GM19043 (cell line): Measurements from ENCODE around the gene STAMBPL1.

Experiments used
- ATAC-seq: cut with Tn5 transposase; IDR thresholded peaks from one replicate; pipeline ENCODE4 v1.9.1; 2021; ENCODE audit warnings: low read depth; ENCODE audit not compliant: unreplicated experiment

The STAMBPL1 gene

DNA sequence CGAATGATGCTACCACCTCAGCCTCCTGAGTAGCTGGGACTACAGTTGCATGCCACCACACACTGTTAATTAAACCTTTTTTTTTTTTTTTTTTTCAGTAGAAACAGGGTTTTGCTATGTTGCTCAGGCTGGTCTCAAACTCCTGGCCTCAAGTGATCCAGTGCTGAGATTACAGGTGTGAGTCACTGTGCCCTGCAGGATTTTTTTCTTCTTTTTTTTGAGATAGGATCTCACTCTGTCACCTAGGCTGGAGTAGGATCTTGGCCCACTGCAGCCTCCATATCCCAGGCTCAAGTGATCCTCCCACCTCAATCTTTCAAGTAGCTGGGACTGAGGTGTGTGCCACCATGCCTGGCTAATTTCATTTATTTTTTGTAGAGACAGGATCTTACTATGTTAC is 66.2 kb downstream of the STAMBPL1 start:
- no peak for ATAC-seq

DNA sequence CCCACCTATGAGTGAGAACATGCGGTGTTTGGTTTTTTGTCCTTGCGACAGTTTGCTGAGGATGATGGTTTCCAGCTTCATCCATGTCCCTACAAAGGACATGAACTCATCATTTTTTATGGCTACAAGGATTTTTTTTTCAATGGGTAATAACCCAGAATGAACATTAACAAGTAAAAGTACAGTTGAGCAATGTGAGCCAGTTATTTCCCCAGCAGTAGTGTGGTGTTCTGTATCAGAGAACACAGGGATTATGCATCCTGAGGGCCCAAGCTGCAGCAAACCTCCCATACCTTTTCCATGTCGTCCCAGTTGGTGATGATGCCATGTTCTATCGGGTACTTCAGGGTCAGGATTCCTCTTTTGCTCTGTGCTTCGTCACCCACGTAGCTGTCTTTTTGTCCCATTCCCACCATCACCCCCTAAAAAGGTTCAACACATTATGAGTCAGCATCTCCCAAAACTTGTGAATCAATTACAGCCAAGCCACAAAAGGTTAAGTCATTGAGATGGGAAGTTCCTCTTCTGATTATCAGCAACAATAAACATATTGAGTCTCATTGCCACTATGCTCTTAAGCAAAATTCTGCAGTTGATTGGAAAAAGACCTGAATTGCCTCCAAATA is 67.0 kb downstream of the STAMBPL1 start:
- ATAC-seq = no peak

DNA sequence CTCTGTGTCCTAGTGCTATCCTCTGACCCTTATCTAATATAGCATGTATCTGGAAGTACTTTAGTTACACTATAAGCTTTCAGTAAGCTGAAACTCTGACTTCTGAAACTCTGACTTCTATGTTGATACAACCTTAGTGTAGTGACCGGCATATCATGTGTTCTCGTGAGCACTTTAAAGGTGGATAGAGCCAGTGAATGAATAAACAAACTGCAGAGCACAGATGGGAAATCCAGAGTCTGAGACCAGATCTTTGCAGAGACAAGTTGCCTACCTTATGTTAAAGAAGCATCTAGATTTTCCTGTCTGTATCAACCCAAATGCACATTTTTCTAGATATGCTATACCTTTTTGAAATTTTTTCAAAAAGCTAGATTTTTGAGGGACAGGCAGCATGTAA is 69.0 kb downstream of the STAMBPL1 start:
- no peak for ATAC-seq

DNA sequence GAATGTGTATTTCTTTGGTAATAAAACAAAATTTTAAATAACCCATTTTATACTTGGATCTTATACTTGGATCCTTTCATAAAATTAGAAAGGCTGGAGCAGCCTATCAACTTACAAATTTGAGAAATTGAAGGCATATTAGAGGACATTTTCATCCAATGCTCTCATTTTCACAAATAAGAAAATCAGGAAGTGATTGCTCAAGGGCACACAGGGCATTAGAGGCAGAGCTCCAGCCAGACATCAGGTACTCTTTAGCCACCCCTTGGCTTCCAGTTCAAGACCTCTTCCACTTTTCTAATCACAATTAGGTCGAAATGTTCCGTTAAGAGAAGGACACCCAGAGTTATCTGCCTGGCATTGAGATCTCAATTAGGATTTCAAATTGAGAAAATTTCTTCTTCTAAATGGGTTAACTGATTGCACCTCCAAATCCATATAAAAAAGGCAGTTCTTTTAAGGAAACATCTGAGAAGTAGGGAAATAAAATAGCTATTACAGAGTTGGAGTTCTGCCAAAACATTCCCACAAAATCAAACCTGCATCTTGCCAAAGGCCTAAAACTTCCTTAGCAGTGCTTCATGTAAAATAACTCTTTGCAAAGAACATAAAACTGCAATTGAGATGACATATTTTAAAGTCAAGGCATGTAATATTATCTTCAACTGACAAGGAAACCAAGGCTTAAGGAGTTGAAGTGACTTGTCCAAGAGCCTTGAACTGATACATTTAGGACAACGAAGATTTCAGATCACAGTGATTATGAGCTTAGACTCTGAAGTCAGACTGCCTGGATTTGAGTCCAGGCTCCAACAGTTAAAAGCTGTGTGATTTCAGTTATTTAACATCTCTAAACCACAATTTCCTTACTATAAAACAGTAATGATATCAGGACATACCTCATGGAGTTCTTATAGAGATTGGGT is 70.1 kb downstream of the STAMBPL1 start:
- ATAC-seq = no peak

- ATAC-seq = no peak
These were observed 72.6 kb downstream of the STAMBPL1 start, which contains the start of gene ACTA2 for GRCh38 chr10:88952647-88953111. TSS of gene ACTA2 (minus strand) at chr10:88952773. CDS start at chr10:88948930, 3,843 bp downstream.

DNA sequence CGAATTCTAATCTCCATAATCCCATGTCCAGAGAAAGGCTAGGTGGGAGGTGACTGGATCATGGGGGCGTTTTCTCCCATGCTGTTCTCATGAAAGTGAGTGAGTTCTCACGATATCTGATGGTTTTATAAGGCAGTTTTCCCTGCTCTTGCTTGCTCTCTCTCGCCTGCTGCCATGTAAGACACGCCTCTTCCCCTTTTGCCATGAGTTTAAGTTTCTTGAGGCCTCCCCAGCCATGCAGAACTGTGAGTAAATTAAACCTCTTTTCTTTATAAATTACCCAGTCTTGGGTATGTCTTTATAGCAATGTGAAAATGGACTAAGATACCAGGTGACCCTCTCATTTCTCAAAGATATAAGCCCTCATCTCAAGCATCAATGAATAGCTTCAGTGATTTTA is 73.6 kb downstream of the STAMBPL1 start:
- no peak for ATAC-seq

GRCh38 chr10:88954458-88955083 is 74.5 kb downstream of the STAMBPL1 start:
- no peak for ATAC-seq

- no peak for ATAC-seq
These were observed 77.3 kb downstream of the STAMBPL1 start for GRCh38 chr10:88957381-88957780.

GRCh38 chr10:88958721-88959120 is 78.7 kb downstream of the STAMBPL1 start:
- ATAC-seq = no peak

DNA sequence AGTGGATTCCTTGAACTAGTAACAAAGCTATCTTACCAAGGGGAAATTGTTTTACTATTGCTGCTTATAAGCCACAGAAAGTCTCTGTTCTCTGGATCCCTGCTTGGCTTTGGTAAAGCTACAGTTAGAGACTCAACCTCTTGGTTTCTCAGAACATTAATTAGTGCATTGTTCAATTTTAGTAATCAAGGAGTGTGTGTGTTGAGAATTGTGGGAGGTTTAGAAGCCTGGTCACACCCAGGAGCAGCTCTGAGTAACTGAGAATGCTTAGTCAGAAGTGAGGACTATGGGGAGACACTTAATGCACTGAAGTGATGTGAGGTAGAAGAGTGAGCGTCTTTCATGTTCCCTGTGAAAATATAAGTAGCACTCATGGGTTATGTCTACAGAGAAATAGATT is 80.8 kb downstream of the STAMBPL1 start:
- no peak for ATAC-seq

GRCh38 chr10:88961266-88961665 is 81.2 kb downstream of the STAMBPL1 start:
- no peak for ATAC-seq

DNA sequence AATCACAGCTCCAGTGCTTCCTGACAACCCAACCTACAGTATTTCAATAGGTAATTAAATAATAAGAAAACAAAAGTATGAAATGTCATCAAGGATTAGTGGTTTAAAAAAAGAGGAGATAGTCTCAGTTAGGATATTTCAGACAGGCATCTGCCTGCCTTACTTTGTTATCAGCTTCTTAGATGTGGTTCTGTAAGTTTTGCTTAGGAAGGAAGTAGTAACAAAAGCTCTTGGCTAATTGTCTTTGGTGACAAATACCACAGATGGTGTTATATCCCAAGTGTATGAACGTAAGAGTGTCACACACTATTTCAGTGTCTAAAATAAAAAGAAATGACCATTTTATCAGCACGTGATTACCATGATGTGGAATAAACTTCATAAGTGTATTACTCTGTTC is 82.3 kb downstream of the STAMBPL1 start:
- ATAC-seq = no peak

- ATAC-seq = no peak
These were observed 83.3 kb downstream of the STAMBPL1 start for GRCh38 chr10:88963318-88963717.

- no peak for ATAC-seq
These were observed 84.3 kb downstream of the STAMBPL1 start for GRCh38 chr10:88964360-88964759.

GRCh38 chr10:88964869-88965415 is 84.9 kb downstream of the STAMBPL1 start:
- ATAC-seq = no peak

GRCh38 chr10:88966797-88967196 is 86.8 kb downstream of the STAMBPL1 start:
- ATAC-seq = no peak

DNA sequence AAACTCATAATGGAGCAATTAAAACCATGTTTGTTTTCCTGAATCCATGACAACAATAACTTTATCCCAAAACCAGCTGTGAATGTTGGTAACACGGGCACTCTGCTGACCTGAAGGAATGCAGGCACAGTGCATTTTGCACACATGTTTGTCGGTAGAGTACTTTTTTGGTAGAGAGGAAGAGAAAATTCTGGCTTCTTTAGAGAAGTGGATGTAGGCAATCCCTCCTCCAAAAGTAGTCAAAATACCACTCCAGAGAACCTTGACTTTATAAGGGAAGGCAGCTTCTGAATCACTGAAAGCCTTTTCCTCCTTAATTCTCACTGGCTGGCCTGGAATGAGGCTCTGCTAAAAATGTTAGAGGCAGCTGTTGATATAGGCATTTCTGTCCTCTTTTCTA is 88.3 kb downstream of the STAMBPL1 start:
- no peak for ATAC-seq

DNA sequence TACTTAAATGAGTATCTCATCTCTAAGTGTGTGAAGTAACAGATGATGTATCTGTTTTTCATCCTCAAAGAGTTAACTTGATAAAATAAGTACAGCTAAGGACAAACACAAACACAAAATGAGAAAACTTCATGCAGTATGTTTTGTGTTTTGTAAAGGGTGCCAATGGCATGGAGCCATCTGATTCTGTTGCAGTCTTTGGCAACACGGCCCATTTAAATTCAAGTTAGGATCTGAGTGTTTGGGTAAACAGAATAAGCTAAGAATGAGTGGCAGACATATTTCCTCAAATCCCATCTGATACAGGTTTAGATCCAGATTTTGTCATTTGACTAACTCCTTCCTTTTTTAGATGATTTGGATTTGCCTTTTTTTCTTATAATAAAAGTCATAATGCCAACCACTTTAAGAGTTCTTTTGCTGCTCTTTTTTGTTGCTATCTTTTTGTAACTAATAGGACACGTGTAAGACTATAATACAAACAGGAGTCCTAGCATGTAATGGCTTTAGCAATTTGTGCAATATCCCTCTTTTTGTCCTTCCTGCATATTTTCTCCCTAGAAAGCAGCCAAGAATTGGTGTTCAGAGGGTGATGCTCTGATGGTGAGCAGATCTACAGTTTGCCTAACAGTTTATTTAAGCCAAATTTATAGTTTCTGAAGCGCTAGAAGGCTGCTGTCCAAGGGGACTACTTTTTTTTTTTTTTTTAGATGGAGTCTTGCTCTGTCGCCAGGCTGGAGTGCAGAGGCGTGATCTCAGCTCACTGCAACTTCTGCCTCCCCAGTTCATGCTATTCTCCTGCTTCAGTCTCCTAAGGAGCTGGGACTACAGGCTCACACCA is 91.4 kb downstream of the STAMBPL1 start:
- ATAC-seq = no peak
